ENCODE measurements around the gene FAM210A.

GRCh38 chr18:13730481-13730880 lies 4.1 kb upstream of the FAM210A start:
- TF ChIP-seq POLR2A (IDR thresholded peaks at IDR 0.05) = no peak
- TF ChIP-seq CTCF (IDR thresholded peaks at IDR 0.05) = no peak

Data from body of pancreas (tissue), 4 donors.